H1 (cell line): ENCODE measurements around the gene TNFAIP8L3. TPM values are rescaled to one million over a fixed set of nuclear protein-coding genes. Genes with fewer than 3 reads are reported as not detected.

Source experiments
- CEBPB ChIP-seq: IDR thresholded peaks from 2 replicates; pipeline ENCODE4 v1.6.1; 2012; ENCODE audit warnings: low read depth, low read length
- EP300 ChIP-seq, 2 experiments: IDR thresholded peaks; 1 replicate in 1 of 2; 2 replicates in 1 of 2; pipeline ENCODE4 v1.6.1; 2011 to 2012; ENCODE audit warnings: low read depth in 2 of 2, low read length in 2 of 2, mild to moderate bottlenecking in 2 of 2, borderline replicate concordance in 1 of 2, inconsistent platforms in 1 of 2, moderate library complexity in 1 of 2
- GABPA ChIP-seq: IDR thresholded peaks from 2 replicates; pipeline ENCODE4 v1.6.1; 2011; ENCODE audit warnings: mild to moderate bottlenecking, low read length, moderate library complexity, borderline replicate concordance; ENCODE audit not compliant: insufficient read depth
- JUN ChIP-seq: IDR thresholded peaks from 2 replicates; pipeline ENCODE4 v1.6.1; 2011; ENCODE audit warnings: low read depth, mild to moderate bottlenecking, improper control_type of control experiment, low read length
- RBBP5 ChIP-seq: IDR thresholded peaks from 2 replicates; pipeline ENCODE4 v1.7.1; 2012; ENCODE audit warnings: low read depth, mild to moderate bottlenecking, inconsistent platforms, low read length, moderate library complexity, borderline replicate concordance
- RXRA ChIP-seq: IDR thresholded peaks from 2 replicates; pipeline ENCODE4 v1.6.1; 2011; ENCODE audit warnings: low read depth, mild to moderate bottlenecking, low read length, moderate library complexity; ENCODE audit not compliant: insufficient read depth
- SP1 ChIP-seq: IDR thresholded peaks from 2 replicates; pipeline ENCODE4 v1.6.1; 2011; ENCODE audit warnings: low read depth, low read length
- SP2 ChIP-seq: IDR thresholded peaks from 2 replicates; pipeline ENCODE4 v1.6.1; 2012; ENCODE audit warnings: mild to moderate bottlenecking, low read length, inconsistent platforms
- YY1 ChIP-seq: IDR thresholded peaks from 2 replicates; pipeline ENCODE4 v1.6.1; 2011; ENCODE audit warnings: low read depth, mild to moderate bottlenecking, low read length
- ZNF274 ChIP-seq: IDR thresholded peaks from 2 replicates; pipeline ENCODE4 v1.7.0; 2012; ENCODE audit warnings: low read length, borderline replicate concordance; ENCODE audit errors: extremely low read depth
- polyA plus RNA-seq, 7 experiments: library from polyadenylated mRNA; depleted of rRNA in 3 of 7; stranded (reverse) in 5 of 7; unstranded in 2 of 7; fragments of >200 nt in 5 of 7; fragments of 200-250 nt in 2 of 7; gene quantifications; 1 replicate in 5 of 7; 2 replicates in 1 of 7; 4 replicates in 1 of 7; pipeline versions ENCODE4 v1.2.1 to v1.2.3, GENCODE V29; 2011 to 2013; ENCODE audit warnings: missing spikeins in 2 of 7, mixed read lengths in 2 of 7
- total RNA-seq: library from RNA; stranded (reverse); fragmentation: NEBNext Ultra II Directional; extraction: Animal tissue kit (Norgen Biotek cat#: 25700); gene quantifications from 2 replicates; pipeline ENCODE4 v1.2.1, GENCODE V29; 2021

Gene TNFAIP8L3
- total and polyA plus RNA-seq, 2 of the 8 experiments (the other 6 are each of a cell fraction or from before 2014, with no cell fraction given) = 0.23 to 0.67 TPM

- TF ChIP-seq SP2 (no peak), YY1 (no peak), ZNF274 (no peak), JUN (no peak), GABPA (no peak), CEBPB (no peak), EP300 (IDR thresholded peaks at IDR 0.05; ENCODE audit: borderline replicate concordance in 1 of 2, low read depth in 2 of 2, low read length in 2 of 2) (no peak), RBBP5 (no peak), SP1 (no peak), RXRA (no peak)
These were observed 2.3 kb upstream of the TNFAIP8L3 start (continued) for GRCh38 chr15:51096976-51097375.
